GM23338 (cell line): ENCODE results near the gene IGF2BP3. TPM values are rescaled to one million over a fixed set of nuclear protein-coding genes. Genes with fewer than 3 reads are reported as not detected.

Source experiments
- ATAC-seq: fragments of 200-7000 bp; cut with Tn5 transposase; 3 replicates; pipeline ENCODE4 v1.9.1; 2020
- DNase-seq: peaks from one replicate; pipeline ENCODE4 v3.0.0-alpha.2; 2015; ENCODE audit warnings: low spot score
- H2AFZ ChIP-seq: fragments of 200-600 bp; sonication (generic); 2 replicates; pipeline ENCODE4 v1.8.0; 2016; ENCODE audit warnings: antibody characterized with exemption, mild to moderate bottlenecking, moderate library complexity
- H3F3A ChIP-seq: fragments of 200-600 bp; sonication (generic); replicated peaks from 2 replicates; pipeline ENCODE4 v1.8.0; 2017; ENCODE audit warnings: antibody characterized with exemption, mixed run types, low read depth
- H3K27ac ChIP-seq: fragments of 200-600 bp; sonication (generic); 2 replicates; pipeline ENCODE4 v1.6.1; 2016; ENCODE audit warnings: low read depth
- H3K27me3 ChIP-seq: fragments of 200-600 bp; sonication (generic); 2 replicates; pipeline ENCODE4 v1.8.0; 2016; ENCODE audit warnings: mild to moderate bottlenecking, mixed run types, moderate library complexity; ENCODE audit not compliant: insufficient read depth
- H3K36me3 ChIP-seq: fragments of 200-600 bp; sonication (generic); 2 replicates; pipeline ENCODE4 v1.8.0; 2016; ENCODE audit warnings: mild to moderate bottlenecking; ENCODE audit not compliant: insufficient read depth
- H3K4me1 ChIP-seq: fragments of 200-600 bp; sonication (generic); 2 replicates; pipeline ENCODE4 v1.8.0; 2016; ENCODE audit warnings: mild to moderate bottlenecking, moderate library complexity; ENCODE audit not compliant: insufficient read depth
- H3K4me2 ChIP-seq: fragments of 200-600 bp; sonication (generic); 2 replicates; pipeline ENCODE4 v1.7.1; 2017; ENCODE audit warnings: mixed run types
- H3K4me3 ChIP-seq: fragments of 200-600 bp; sonication (generic); 2 replicates; pipeline ENCODE4 v1.6.1; 2016; ENCODE audit warnings: mixed run types
- H3K79me2 ChIP-seq: fragments of 200-600 bp; sonication (generic); replicated peaks from 2 replicates; pipeline ENCODE4 v1.8.0; 2017; ENCODE audit warnings: mild to moderate bottlenecking; ENCODE audit not compliant: insufficient read depth
- H3K9me2 ChIP-seq: fragments of 200-600 bp; sonication (generic); 2 replicates; pipeline ENCODE4 v1.8.0; 2017; ENCODE audit not compliant: insufficient read depth
- H4K20me1 ChIP-seq: fragments of 200-600 bp; sonication (generic); replicated peaks from 2 replicates; pipeline ENCODE4 v1.8.0; 2017; ENCODE audit warnings: mild to moderate bottlenecking; ENCODE audit not compliant: insufficient read depth
- H3K27ac Mint-ChIP-seq: 2 replicates; pipeline ENCODE4 v1.8.0; 2020; ENCODE audit warnings: inconsistent platforms, mild to moderate bottlenecking, moderate library complexity, mixed read lengths
- H3K27me3 Mint-ChIP-seq: 3 replicates; pipeline ENCODE4 v1.8.0; 2022; ENCODE audit warnings: low read depth, mild to moderate bottlenecking, moderate library complexity, mixed read lengths, inconsistent platforms; ENCODE audit not compliant: insufficient read depth, poor library complexity
- H3K36me3 Mint-ChIP-seq: 3 replicates; pipeline ENCODE4 v1.8.0; 2021; ENCODE audit warnings: low read depth, mild to moderate bottlenecking, inconsistent platforms, moderate library complexity, mixed read lengths
- H3K4me1 Mint-ChIP-seq: 3 replicates; pipeline ENCODE4 v1.8.0; 2020; ENCODE audit warnings: mild to moderate bottlenecking, inconsistent platforms, mixed read lengths
- H3K4me3 Mint-ChIP-seq: 3 replicates; pipeline ENCODE4 v1.8.0; 2021; ENCODE audit warnings: moderate library complexity, mild to moderate bottlenecking, inconsistent platforms, mixed read lengths
- H3K9me3 Mint-ChIP-seq: 3 replicates; pipeline ENCODE4 v1.8.0; 2020; ENCODE audit warnings: moderate library complexity, mild to moderate bottlenecking, inconsistent platforms, mixed read lengths
- CREB1 ChIP-seq: fragments of 250-450 bp; sonication (Bioruptor Pico); IDR thresholded peaks from 2 replicates; pipeline ENCODE4 v1.5.0; 2020; ENCODE audit warnings: low read depth, mild to moderate bottlenecking, moderate library complexity
- EZH2 ChIP-seq: fragments of 200-600 bp; sonication (generic); IDR thresholded peaks from one replicate; pipeline ENCODE4 v1.8.0; 2017; ENCODE audit warnings: antibody characterized with exemption, mild to moderate bottlenecking, low read depth; ENCODE audit not compliant: unreplicated experiment
- JUNB ChIP-seq: IDR thresholded peaks from one replicate; pipeline ENCODE4 v1.6.1; 2016; ENCODE audit warnings: antibody characterized with exemption; ENCODE audit not compliant: unreplicated experiment
- STAT1 ChIP-seq: IDR thresholded peaks from one replicate; pipeline ENCODE4 v1.6.1; 2016; ENCODE audit warnings: antibody characterized with exemption; ENCODE audit not compliant: unreplicated experiment
- ZNF114 ChIP-seq: fragments of 250-450 bp; sonication (Bioruptor Pico); IDR thresholded peaks from 2 replicates; pipeline ENCODE4 v1.5.0; 2020; ENCODE audit warnings: mild to moderate bottlenecking, moderate library complexity
- polyA plus RNA-seq: library from polyadenylated mRNA; unstranded; fragments of >200 nt; fragmentation: Nextera tagmentation; extraction: Ambion mirVana; gene quantifications from 2 replicates; pipeline ENCODE4 v1.2.1, GENCODE V29; 2016
- total RNA-seq: library from RNA; depleted of rRNA; stranded (reverse); fragments of >200 nt; shearing (Covaris generic); gene quantifications from 2 replicates; pipeline ENCODE4 v1.2.3, GENCODE V29; 2014
- TF ChIP-seq, protein P1 (sequence below): fragments of 250-450 bp; sonication (Bioruptor Pico); IDR thresholded peaks from 2 replicates; pipeline ENCODE4 v1.5.0; 2020; ENCODE audit warnings: mild to moderate bottlenecking, moderate library complexity
- TF ChIP-seq, protein P2 (sequence below): IDR thresholded peaks from one replicate; pipeline ENCODE4 v1.6.1; 2018; ENCODE audit warnings: antibody characterized with exemption; ENCODE audit not compliant: unreplicated experiment

IGF2BP3 gene
- total and polyA plus RNA-seq, 2 experiments from 2014 or later, result 52.0 to 183 TPM

DNA sequence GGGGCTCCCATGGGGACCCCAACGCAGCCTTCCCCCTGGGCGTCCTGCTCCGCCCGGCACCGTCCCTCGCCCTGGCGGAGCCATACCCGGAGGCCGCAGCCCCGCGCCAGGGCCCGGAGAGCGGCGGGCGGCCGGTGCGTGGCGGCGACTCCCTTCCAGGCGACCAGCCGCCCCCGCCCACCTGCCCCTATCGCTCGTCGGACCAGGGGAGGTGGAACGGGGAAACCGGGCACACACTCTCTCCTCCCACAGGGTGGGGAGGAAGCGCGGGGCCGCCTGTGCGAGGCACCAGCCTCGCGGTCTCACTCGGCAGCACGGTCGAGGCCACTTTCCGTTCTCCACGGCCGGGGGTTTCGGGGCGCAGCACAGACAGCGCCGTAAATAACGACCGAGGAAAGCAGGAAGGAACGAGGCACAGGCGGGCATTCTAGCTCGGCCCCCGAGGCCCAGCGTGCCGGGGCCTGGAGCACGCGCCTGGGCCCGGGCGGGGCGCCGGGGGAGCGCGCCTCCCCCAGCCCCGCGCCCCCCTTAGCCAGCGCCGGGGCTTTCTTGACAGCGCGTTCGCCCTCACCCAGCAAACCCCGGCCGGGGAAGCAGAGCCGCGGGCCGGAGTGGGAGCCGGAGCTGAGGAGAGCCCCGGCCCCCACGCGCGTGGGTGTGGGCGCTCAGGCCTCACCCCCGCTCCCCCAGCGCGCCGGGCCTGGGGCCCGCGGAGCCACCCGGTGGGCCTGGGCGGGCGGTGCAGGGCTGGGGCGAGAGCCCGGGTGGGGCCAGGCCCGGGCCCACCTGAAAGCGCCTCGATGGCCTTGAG lies 936 bp downstream of the IGF2BP3 start:
- peak overlapping the region; percentile 99 for H3K4me3 Mint-ChIP-seq
- no peaks in the 10 kb centered on the region for H3K9me2 ChIP-seq
- H3K4me3 ChIP-seq, result peak overlapping the region; percentile 64
- H3K27ac ChIP-seq, result peak overlapping the region; percentile 96; the same call in 1 of the 2 replicates
- peaks cover 28% of the 10 kb centered on the region for H3K36me3 Mint-ChIP-seq
- H3K27me3 Mint-ChIP-seq, result peaks cover 13% of the 10 kb centered on the region
- H3K36me3 ChIP-seq, result no peaks in the 10 kb centered on the region
- TF ChIP-seq EZH2 (no peak), STAT1 (no peak), CREB1 (CRISPR knock-in tag) (no peak), JUNB (no peak), ZNF114 (CRISPR knock-in tag) (no peak)
- TF ChIP-seq, protein P1, sequence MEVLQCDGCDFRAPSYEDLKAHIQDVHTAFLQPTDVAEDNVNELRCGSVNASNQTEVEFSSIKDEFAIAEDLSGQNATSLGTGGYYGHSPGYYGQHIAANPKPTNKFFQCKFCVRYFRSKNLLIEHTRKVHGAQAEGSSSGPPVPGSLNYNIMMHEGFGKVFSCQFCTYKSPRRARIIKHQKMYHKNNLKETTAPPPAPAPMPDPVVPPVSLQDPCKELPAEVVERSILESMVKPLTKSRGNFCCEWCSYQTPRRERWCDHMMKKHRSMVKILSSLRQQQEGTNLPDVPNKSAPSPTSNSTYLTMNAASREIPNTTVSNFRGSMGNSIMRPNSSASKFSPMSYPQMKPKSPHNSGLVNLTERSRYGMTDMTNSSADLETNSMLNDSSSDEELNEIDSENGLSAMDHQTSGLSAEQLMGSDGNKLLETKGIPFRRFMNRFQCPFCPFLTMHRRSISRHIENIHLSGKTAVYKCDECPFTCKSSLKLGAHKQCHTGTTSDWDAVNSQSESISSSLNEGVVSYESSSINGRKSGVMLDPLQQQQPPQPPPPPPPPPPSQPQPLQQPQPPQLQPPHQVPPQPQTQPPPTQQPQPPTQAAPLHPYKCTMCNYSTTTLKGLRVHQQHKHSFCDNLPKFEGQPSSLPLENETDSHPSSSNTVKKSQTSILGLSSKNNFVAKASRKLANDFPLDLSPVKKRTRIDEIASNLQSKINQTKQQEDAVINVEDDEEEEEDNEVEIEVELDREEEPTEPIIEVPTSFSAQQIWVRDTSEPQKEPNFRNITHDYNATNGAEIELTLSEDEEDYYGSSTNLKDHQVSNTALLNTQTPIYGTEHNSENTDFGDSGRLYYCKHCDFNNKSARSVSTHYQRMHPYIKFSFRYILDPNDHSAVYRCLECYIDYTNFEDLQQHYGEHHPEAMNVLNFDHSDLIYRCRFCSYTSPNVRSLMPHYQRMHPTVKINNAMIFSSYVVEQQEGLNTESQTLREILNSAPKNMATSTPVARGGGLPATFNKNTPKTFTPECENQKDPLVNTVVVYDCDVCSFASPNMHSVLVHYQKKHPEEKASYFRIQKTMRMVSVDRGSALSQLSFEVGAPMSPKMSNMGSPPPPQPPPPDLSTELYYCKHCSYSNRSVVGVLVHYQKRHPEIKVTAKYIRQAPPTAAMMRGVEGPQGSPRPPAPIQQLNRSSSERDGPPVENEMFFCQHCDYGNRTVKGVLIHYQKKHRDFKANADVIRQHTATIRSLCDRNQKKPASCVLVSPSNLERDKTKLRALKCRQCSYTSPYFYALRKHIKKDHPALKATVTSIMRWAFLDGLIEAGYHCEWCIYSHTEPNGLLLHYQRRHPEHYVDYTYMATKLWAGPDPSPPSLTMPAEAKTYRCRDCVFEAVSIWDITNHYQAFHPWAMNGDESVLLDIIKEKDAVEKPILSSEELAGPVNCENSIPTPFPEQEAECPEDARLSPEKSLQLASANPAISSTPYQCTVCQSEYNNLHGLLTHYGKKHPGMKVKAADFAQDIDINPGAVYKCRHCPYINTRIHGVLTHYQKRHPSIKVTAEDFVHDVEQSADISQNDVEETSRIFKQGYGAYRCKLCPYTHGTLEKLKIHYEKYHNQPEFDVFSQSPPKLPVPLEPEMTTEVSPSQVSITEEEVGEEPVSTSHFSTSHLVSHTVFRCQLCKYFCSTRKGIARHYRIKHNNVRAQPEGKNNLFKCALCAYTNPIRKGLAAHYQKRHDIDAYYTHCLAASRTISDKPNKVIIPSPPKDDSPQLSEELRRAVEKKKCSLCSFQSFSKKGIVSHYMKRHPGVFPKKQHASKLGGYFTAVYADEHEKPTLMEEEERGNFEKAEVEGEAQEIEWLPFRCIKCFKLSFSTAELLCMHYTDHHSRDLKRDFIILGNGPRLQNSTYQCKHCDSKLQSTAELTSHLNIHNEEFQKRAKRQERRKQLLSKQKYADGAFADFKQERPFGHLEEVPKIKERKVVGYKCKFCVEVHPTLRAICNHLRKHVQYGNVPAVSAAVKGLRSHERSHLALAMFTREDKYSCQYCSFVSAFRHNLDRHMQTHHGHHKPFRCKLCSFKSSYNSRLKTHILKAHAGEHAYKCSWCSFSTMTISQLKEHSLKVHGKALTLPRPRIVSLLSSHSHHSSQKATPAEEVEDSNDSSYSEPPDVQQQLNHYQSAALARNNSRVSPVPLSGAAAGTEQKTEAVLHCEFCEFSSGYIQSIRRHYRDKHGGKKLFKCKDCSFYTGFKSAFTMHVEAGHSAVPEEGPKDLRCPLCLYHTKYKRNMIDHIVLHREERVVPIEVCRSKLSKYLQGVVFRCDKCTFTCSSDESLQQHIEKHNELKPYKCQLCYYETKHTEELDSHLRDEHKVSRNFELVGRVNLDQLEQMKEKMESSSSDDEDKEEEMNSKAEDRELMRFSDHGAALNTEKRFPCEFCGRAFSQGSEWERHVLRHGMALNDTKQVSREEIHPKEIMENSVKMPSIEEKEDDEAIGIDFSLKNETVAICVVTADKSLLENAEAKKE (CRISPR knock-in tag), result no peak
- TF ChIP-seq, protein P2, sequence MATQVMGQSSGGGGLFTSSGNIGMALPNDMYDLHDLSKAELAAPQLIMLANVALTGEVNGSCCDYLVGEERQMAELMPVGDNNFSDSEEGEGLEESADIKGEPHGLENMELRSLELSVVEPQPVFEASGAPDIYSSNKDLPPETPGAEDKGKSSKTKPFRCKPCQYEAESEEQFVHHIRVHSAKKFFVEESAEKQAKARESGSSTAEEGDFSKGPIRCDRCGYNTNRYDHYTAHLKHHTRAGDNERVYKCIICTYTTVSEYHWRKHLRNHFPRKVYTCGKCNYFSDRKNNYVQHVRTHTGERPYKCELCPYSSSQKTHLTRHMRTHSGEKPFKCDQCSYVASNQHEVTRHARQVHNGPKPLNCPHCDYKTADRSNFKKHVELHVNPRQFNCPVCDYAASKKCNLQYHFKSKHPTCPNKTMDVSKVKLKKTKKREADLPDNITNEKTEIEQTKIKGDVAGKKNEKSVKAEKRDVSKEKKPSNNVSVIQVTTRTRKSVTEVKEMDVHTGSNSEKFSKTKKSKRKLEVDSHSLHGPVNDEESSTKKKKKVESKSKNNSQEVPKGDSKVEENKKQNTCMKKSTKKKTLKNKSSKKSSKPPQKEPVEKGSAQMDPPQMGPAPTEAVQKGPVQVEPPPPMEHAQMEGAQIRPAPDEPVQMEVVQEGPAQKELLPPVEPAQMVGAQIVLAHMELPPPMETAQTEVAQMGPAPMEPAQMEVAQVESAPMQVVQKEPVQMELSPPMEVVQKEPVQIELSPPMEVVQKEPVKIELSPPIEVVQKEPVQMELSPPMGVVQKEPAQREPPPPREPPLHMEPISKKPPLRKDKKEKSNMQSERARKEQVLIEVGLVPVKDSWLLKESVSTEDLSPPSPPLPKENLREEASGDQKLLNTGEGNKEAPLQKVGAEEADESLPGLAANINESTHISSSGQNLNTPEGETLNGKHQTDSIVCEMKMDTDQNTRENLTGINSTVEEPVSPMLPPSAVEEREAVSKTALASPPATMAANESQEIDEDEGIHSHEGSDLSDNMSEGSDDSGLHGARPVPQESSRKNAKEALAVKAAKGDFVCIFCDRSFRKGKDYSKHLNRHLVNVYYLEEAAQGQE, result no peak
- H2AFZ ChIP-seq, result no peak overlapping the region
- H4K20me1 ChIP-seq, result no peaks in the 10 kb centered on the region
- peaks cover 7% of the 10 kb centered on the region; the same call in 1 of the 2 replicates for H3F3A ChIP-seq
- H3K4me2 ChIP-seq, result peak overlapping the region; percentile 85
- H3K79me2 ChIP-seq, result peaks cover 66% of the 10 kb centered on the region
- H3K9me3 Mint-ChIP-seq, result peaks cover 7% of the 10 kb centered on the region; the same call in 2 of the 3 replicates
- peaks cover 15% of the 10 kb centered on the region for H3K4me1 ChIP-seq
- peaks cover 23% of the 10 kb centered on the region for H3K4me1 Mint-ChIP-seq
- ATAC-seq (no peak), DNase-seq (no peak)
- H3K27me3 ChIP-seq, result no peaks in the 10 kb centered on the region
- H3K27ac Mint-ChIP-seq, result peak overlapping the region; percentile 96
